Stimulated activated CD4-positive, alpha-beta T cell treated with anti-CD3 and anti-CD28 coated beads, Interleukin-15, amount 100 ng/mL, for 24 hours (primary cell): ENCODE results near the gene TGFB2.

Experiments used
- DNase-seq: peaks from one replicate; pipeline ENCODE4 v3.0.0-alpha.2; 2020

Gene TGFB2

DNA sequence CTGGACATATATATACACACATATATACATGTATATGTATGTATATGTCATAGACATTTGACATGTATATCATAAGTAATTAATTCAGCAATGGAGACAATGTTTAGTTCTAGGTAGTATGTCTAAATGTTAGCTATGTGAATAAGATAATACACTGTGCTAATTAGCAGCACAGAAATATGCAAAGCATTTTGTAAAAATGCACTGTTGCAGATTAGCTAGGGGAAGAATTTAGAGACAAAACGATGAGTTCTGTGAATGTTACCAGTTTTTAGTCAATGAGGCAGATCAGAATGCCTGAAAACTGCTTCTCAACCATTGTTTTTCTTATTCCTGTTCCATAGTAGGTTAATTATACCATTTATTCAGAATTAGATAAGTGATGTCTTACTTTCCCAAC is 86.3 kb downstream of the TGFB2 start:
- no peak for DNase-seq

DNA sequence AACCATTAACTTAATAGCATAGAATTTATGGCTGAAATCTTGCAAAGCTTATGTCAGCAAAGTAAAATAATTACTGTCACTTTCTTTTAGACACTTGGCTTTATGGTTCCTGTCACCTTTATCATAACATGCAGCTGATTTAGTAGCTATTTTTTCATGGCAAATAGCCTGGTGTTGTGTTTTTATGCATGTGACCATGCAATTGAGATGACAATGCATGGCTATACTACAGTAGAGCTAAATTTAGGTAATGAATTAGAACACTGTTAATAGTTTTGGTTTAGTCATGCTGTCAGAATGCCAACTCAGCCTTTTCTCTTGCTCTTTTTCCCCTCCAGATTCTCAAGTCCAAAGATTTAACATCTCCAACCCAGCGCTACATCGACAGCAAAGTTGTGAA is 88.6 kb downstream of the TGFB2 start:
- DNase-seq, result no peak

DNA sequence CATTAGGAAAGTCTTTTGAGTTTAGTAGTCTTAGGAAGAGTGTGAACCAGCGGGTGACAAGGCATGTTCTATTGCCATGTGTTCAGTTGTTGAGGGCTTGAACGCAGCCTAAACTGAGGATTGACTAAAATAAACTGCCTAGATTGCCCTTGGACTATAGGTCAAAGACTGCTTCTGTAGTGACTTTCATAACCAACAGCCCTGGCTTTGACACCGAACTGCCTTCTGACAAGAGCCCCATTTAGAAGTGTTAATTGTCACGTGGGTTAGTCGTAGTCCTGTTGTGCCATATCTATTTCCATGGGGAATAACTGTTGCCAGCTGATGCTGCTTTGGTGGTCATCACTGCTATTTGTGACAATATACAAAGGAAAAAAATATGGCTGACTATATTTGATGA is 90.4 kb downstream of the TGFB2 start:
- DNase-seq, result no peak

DNA sequence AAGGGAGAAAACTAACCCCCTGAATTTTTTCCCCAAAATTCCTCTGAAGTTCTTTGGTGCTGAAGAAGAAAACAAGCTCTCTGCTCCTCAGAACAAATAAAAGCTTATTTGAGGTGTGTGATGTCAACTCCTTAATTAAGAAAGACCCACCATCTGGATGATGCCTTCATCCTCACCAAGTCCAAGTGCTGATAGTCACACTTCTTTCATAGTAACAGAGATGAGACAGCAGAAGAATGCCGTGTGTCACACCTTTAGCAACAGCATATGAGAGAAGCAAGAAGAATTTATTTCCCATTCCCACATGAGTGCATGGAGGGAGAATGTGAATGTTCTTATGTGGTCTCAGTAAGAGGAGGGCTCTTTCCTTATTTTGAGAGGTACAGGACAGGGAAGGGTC is 91.2 kb downstream of the TGFB2 start:
- DNase-seq, result no peak

DNA sequence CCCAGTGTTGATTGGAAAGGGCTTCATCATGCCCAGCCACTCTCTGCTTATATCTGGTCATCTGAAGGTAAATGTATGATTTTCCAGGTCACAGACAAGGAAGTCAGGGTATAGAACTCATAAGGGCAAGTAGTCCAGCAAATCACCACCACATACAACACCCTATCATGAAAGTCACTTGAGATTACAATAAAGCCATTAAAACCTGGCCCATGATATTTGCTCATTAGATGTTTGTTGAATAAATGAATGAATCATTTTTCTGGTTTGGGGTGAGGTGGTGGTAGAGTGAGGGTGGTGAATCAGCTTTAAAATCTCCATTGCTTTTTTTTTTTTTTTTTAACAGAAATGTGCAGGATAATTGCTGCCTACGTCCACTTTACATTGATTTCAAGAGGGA is 91.9 kb downstream of the TGFB2 start:
- no peak for DNase-seq

DNA sequence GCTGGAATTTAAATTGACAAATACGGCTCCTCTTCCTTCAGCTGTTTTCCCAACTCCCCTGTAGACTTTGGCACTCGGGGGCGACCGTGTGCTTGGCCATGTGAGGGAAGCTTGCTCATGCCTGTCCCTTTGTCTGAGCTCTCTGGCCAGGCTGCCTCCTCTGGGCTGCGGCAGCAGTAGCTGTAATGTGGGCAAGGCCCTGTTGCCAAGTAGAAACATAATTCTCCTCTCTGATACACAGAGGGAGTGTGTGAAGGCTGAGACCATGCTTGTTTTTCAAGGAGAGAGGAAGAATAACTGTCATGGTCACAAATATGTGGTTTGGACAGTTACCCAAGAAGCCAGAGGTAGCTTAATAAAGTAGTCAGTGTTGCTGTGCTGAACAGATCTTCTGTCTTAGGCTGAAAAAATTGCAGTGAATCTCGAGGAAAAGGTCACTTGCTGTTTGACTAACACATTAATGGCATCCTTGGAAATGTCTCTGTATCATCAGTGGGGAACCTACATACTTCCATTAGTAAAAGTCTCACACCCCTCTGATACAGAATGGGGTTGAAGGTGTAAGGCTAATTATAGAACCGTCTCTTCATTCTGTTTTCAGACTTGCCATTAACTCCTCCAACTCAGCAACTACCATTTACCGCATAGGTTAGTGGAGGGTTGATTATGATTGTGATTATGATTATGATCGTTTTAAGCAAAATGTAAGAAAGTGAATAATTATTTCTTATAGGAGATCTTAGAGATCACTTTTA is 94.6 kb downstream of the TGFB2 start:
- DNase-seq, result no peak

DNA sequence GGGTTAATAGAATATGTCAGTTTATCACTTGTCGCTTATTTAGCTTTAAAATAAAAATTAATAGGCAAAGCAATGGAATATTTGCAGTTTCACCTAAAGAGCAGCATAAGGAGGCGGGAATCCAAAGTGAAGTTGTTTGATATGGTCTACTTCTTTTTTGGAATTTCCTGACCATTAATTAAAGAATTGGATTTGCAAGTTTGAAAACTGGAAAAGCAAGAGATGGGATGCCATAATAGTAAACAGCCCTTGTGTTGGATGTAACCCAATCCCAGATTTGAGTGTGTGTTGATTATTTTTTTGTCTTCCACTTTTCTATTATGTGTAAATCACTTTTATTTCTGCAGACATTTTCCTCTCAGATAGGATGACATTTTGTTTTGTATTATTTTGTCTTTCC is 98.1 kb downstream of the TGFB2 start:
- no peak for DNase-seq

DNA sequence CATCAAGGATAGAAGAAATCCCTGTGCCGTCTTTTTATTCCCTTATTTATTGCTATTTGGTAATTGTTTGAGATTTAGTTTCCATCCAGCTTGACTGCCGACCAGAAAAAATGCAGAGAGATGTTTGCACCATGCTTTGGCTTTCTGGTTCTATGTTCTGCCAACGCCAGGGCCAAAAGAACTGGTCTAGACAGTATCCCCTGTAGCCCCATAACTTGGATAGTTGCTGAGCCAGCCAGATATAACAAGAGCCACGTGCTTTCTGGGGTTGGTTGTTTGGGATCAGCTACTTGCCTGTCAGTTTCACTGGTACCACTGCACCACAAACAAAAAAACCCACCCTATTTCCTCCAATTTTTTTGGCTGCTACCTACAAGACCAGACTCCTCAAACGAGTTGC is 99.0 kb downstream of the TGFB2 start:
- DNase-seq, result no peak

DNA sequence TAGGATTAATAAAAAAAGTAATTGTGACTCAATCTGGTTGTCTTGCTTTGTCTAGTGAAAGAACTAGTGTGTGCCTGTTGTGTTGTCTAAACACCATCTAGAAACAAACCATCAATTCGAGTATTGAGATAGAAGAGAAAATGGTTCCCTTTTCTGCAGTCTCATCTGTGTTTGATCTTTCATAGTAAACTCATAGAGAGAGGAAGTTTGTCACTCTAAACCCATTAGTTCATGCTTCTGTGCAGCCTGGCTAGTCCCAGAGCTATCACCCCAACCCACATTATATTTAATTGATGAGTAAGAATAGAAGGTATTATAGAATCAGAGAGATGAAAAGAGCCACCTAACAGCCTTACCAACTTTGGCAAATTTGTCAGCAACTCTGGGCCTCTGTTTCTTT is 99.5 kb downstream of the TGFB2 start:
- DNase-seq, result no peak

DNA sequence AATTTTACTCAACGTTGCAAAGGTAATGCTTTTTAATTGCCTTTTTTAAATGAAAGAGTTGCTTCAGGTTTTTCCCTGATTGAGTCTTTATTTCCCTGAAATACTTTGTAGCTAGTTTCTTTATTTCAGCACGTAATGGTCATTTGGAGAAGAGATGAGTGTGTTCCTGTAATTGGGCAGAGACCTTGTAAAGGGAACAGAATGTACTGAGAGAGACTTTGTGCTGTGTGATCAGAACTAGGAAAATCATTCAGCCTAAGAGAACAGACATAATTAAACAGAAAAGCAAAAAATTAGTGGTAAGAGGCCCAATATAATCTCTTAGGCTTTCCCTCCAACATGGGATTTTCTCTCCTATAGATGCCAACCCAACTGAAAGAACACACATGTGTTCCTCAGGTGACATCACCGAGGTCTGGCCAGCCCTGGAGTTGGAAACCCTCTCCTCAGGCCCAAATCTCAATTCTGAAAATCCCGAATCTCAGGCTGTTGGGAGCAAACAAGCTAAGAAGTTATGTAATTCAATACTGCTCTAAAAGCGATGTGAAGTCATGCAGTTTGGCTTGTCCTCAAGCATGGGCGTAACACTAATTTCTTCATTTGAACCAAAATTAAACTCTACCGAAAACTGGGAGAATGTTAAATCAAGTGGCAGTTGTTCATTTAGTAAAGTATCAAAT is 102.0 kb downstream of the TGFB2 start:
- DNase-seq, result no peak

DNA sequence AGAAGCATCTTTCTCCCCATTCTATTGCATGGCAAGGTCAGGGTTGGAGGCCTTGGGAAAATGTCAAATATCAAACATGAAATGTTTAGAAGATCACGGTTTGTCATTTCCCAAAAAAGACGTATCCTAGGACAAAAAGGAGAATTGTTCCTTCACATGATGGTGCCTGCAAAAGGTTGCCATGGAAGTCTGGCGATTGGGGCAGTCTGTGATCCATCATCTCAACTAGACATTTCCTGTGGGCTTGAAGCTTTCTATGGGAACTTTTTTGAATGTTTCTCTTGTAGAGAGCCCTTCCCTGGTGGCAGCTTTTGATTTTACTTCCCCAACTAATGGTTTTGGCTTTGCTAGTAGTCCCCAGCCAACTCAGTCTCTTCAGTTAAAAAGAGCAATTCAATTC is 106.3 kb downstream of the TGFB2 start:
- no peak for DNase-seq

DNA sequence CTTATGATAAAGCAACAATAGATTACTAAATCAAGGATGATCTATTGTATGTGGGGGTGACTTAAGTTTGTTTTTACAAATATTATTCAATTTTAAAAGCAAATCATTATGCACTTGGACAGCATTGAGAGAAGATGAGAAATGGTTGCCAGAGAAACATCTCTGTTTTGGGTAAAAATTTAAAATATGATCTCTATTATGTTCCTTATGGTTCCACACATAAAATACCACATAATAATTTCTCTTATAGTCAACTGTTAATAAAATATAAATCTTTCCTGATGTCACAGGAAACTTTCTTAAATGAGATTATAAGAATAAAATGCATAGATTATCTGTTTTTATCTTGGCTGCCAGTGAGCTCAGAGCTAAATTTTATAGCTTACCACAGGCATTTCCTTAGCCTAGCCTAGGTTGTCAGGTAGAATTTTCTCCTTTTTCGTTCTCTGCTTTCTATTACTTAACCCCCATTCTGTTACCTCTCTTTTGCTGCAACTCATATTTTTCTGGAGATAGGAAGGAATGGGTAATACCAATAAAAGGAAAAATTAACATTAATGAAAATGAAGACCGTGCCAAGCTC is 109.7 kb downstream of the TGFB2 start:
- DNase-seq, result no peak

DNA sequence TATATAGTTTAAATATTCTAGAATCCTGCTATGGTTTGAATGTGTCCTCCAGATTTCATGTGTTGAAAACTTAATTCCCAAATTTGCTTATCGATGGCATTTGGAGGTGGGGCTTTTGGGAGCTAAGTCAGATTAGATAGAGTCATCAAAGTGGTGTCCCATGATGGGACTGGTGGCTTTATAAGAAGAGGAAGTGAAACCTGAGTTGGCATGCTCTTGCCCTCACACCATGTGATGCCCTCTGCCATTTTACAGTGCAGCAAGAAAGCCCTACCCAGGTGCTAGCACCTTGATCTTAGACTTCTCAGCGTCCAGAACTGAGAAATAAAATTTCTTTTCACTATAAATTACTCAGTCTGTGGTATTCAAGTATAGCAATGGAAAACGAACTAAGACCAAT is 111.3 kb downstream of the TGFB2 start:
- DNase-seq, result no peak

DNA sequence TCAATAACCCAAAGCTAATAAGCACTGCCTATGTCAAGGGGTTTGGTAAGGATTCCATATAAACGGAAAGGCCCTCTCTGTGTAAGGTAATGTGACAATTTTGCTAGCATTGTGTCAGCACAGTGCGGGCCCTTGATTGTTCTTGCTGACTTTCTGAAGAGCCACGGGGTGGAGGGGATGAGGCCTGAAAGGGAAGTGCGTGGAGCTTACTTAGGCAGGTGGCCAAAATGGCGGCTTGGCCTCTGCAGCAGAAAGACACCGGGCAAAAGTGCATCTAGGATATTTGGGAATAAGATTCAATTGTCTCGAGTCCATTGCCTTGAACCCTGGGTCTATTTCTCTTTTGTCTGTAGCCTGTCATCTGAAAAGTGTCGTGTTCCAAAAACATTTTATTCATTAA is 114.3 kb downstream of the TGFB2 start:
- DNase-seq, result no peak

DNA sequence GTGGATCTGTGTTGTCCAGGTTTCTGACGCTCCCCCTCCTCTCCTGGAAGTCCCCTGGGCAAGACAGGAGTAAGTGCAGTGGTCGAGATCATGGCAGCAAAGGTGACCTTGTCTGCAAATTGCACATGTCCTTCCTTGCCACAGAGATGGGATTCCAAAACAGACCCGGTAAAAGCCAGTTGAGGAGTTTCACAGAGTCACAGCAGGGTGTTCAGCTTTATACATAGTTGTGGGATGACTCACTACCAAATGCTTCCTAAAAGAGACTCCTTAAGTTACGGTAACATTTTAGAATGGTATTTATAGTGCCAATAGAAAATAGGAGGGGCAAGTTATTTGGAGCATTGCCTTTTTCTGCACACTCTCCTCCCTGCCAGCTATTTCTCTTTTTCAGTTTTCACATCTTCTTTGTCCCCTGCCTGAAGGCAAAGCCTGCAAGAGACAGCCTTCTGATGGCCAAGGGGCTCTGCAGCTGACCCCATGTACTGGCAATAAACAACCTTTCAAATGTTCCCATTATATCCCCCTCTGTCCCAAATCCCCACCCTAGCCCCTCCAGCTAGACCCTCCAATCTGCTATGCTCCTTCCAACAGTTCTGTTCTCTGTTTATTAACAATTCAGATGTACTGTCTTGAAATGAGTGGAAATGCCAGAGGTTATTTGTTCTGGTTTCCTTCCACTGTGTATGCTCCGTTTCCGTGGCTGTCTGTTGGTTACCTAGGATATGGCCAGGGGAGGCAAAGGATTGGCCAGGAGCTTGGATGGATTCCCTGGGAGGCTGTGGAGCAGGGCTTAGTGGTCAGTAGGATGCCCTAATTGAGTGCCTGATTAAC is 115.0 kb downstream of the TGFB2 start:
- DNase-seq, result no peak

DNA sequence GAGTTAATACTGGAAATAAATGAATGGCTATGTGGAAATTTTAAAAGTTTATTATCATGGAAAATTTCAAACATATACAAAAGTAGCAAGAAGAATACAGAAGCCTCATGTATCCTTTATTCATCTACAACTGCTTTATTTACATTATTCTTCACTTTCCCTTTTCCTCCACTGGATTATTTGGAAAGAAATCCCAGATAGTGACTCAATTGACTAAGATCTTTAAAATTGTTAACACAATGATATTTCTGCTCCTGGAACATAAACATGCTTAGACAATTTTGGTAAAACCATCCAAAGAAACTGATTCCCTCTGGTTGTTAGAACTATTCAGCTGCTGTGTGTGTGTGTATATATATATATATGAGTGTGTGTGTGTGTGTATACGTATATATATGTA is 116.2 kb downstream of the TGFB2 start:
- DNase-seq, result no peak

DNA sequence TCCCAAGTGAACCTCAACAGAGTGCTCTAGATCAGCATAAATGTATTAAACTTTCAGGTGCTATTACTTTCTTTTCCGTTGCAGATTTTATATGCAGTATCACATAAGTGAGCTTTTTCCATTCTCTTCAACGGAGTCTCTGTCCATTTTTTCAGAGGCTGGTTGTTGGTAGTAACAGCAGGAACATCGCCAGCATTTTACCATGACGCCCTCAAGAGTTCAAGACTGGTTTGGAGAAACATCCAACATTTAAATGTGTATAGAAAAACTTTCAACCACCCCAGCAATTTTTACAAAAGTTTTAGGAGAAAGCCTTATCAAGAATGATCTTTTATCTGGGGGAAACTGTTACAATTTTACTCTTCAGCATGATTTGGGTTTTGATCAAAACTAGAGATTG is 117.0 kb downstream of the TGFB2 start:
- DNase-seq, result no peak

DNA sequence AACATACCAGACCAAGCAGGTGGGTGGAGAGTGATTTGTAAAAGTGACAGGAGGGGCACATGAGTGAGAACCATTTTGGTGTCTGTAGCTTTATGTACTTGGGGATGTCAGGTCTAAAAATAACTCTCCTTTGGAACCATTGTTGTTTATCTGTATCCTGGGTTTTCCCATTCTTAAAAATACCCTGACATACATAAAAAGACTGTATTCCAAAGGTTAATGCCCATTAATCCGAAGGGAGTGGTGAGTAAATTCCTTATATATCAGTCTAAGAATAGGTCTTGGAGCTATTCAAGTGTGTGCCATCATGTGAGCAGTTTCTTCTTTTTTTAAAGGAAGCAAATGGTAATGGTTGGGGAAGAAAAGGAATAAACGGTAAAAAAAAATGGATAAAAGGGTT is 117.5 kb downstream of the TGFB2 start:
- DNase-seq, result no peak

DNA sequence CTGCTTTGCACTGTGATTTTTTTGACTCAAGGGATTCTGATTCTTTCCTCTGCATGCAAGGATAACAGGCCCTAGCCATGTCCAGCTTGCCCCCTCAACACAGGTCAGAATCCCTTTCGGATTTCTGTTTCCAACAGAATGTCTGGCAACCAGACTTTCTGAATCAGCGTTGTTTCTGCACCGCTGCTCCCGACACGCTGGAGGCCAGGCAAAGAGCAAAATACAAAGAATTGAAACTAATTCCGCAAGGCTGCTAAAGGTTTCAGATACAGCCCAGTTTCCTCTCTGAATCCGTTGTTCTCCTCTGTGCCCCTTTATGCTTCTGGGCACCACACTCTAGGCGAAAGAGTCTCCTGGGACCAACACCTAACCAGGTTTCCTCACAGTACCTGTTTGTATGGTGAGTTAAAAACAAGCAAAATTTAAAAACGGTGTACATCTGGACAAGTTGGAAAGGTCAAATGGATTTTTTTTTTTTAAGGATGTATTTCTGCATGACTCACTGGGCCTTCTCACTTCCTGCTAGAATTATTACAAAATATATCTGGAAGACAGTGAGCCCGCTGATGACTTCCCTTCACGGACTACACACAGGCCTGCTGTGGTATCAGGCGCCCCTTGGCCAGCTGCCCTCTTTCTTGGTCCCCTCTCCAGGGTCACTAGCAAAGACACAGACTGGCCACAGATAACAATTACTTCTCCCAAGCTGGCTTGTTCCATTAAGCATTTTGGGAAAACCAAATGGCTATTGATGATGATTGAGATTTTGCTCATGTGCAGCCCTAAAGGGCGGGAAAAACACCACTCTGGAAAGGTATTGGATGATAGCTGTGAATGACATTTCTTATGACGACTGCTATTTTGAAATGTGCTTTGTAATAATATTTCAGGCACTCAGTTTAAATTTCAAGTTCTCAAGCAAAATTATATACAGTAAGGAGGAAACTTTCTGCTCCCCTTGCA is 118.3 kb downstream of the TGFB2 start:
- DNase-seq, result no peak

DNA sequence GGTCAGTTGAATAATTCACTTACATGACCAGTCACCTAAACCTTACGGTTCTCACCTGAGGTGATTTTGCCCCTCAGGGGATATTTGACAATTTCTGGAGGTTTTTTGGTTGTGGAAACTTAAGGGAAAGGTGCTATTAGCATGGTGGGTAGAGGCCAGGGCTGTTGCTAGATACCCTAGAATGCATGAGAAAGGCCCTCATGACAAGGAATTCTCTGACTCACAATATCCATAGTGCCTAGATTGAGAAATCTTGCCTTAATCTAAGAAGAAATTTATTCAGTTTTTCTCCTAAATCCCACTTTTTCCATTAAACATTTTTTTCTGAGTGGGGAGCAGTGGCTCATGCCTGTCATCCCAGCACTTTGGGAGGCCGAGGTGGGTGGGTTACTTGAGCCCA is 119.7 kb downstream of the TGFB2 start:
- no peak for DNase-seq

DNA sequence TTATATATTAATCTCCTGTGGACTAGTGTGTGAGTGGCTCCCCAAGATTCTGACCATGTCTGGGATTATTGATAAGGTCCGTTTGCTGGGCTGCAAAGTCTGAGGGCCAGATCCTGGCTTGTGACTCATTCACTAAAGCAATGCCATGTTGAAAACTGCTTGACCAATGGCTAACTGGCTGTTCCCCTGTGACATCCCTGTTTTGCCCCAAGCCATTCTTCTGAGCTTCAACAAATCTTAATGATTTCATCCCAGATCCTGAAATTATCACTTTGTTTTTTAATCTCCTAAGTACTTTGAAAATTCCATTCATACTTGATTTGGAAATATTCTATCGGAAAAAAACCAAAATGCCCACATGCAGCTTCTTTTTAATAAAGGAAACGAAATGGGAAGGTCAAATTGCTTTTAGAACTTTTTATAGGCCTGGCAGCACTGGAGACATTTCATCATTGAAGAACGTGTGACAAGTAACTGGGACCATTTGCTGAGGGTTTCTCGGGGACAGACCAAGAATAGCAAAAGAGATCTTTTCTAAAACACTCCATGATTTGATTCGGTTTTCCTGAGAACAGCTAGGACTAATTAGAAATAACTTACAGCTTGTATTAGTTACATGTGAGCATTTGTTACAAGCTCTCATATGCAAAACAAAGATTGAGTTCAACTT is 121.3 kb downstream of the TGFB2 start:
- DNase-seq, result no peak
